ENCODE measurements around the gene ZNF888. TPM values are rescaled to one million over a fixed set of nuclear protein-coding genes. Genes with fewer than 3 reads are reported as not detected.
A peak's percentile ranks its signal among the peaks of the same experiment; 100 is the strongest.

The ZNF888 gene
- polyA plus RNA-seq: 9.3 TPM
- long read RNA-seq, donor 1, full-length matches to known transcripts: 1 of 1 reads
- long read RNA-seq, donor 1, partial matches to known transcripts: 0 of 1 reads
- long read RNA-seq, donor 1, other reads (novel, unspliced or antisense): 0 of 1 reads
- long read RNA-seq, donor 2, full-length matches to known transcripts: 1 of 1 reads
- long read RNA-seq, donor 2, partial matches to known transcripts: 0 of 1 reads
- long read RNA-seq, donor 2, other reads (novel, unspliced or antisense): 0 of 1 reads
- long read RNA-seq, donor 3: 0 reads
- long read RNA-seq, donor 4: 0 reads
- long read RNA-seq, donor 5: 0 reads
- long read RNA-seq, donor 6, partial matches to known transcripts: 38 of 38 reads
- long read RNA-seq, donor 6, other reads (novel, unspliced or antisense): 0 of 38 reads
- long read RNA-seq, donor 7: 0 reads
- long read RNA-seq, donor 8: 0 reads
- long read RNA-seq, donor 9, full-length matches to known transcripts: 1 of 1 reads
- long read RNA-seq, donor 9, partial matches to known transcripts: 0 of 1 reads
- long read RNA-seq, donor 9, other reads (novel, unspliced or antisense): 0 of 1 reads
- long read RNA-seq, donor 10: 0 reads
- long read RNA-seq, donor 11: 0 reads

GRCh38 chr19:52922841-52923777 is at the start of gene ZNF888:
ZNF888 (minus strand) TSS chr19:52923428; CDS start chr19:52917873, 5,555 bp downstream.
- H3K9me3 ChIP-seq (ENCODE audit: control insufficient read depth, low read depth, low read length): no peaks in the 10 kb centered on the region
- H3K36me3 ChIP-seq (ENCODE audit: control insufficient read depth, insufficient read depth, low read length): peaks cover 7% of the 10 kb centered on the region
- WGBS (ENCODE audit: insufficient coverage, low lambda C conversion rate): no CpG with 5 or more reads among the region's 55 CpGs
- H3K27ac ChIP-seq (ENCODE audit: low read length): peak within 1 kb of the TSS; percentile 87
- peak within 1 kb of the TSS; percentile 92 for H3K4me3 ChIP-seq (ENCODE audit: low read length)
- no peaks in the 10 kb centered on the region for H3K27me3 ChIP-seq (ENCODE audit: control insufficient read depth, insufficient read depth, low read length)
- DNase-seq: peak; percentile 76 to 90
- H3K4me1 ChIP-seq (ENCODE audit: control insufficient read depth, insufficient read depth, low read length): peaks cover 12% of the 10 kb centered on the region

DNA sequence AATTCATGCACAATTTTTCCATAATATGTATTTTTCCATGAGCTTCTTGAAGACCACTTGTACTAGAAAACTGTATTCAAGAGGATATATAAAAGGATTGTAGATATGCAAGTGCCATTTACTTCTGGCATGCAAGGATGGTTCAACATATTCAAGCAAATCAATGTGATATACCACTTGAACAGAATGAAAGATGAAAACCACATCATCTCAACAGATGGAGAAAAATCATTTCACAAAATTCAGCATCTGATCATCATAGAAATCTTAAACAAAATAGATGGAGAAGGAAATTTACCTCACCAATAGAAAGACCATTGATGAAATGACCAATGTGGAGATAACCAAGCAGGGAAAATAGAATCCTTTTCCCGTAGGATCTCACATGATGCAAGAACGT is 44.5 kb upstream of the ZNF888 start:
- Histone ChIP-seq H3K36me3 (ENCODE audit: control insufficient read depth, insufficient read depth, low read length) (peaks cover 3% of the 10 kb centered on the region), H3K27me3 (ENCODE audit: control insufficient read depth, insufficient read depth, low read length) (no peaks in the 10 kb centered on the region), H3K27ac (ENCODE audit: low read length) (no peak overlapping the region), H3K9me3 (ENCODE audit: control insufficient read depth, low read depth, low read length) (peaks cover 3% of the 10 kb centered on the region), H3K4me1 (ENCODE audit: control insufficient read depth, insufficient read depth, low read length) (peaks cover 4% of the 10 kb centered on the region), H3K4me3 (ENCODE audit: low read length) (no peak overlapping the region)
- no peak for DNase-seq
- WGBS (ENCODE audit: insufficient coverage, low lambda C conversion rate): 93% methylated on average over 2 of the region's 2 CpGs

DNA sequence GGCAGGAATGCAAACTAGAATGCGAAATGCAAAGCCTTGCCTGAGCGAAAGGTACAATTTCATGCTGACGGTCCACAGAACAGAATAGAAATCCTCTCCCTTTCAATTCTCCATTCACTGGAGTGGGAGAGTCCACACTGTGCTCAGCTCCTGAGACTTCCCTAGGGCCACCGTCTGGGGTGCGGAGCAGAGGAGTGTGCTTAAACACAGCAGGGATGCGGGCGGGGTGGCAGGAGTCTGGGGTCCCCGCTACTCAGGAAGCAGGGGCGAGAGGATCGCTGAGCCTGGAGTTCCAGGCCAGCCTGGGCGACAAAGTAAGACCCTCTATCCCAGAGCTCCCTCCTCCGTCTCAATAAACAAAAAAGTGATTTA is 40.0 kb upstream of the ZNF888 start:
- peaks cover 17% of the 10 kb centered on the region for H3K36me3 ChIP-seq (ENCODE audit: control insufficient read depth, insufficient read depth, low read length)
- no peaks in the 10 kb centered on the region for H3K27me3 ChIP-seq (ENCODE audit: control insufficient read depth, insufficient read depth, low read length)
- H3K4me3 ChIP-seq (ENCODE audit: low read length): peak overlapping the region; percentile 62
- peak overlapping the region; percentile 85 for H3K27ac ChIP-seq (ENCODE audit: low read length)
- H3K4me1 ChIP-seq (ENCODE audit: control insufficient read depth, insufficient read depth, low read length): peaks cover 4% of the 10 kb centered on the region
- peak in 1 of 2 donors; percentile 22 for DNase-seq
- 0% methylated on average over 1 of the region's 12 CpGs for WGBS (ENCODE audit: insufficient coverage, low lambda C conversion rate)
- peaks cover 16% of the 10 kb centered on the region for H3K9me3 ChIP-seq (ENCODE audit: control insufficient read depth, low read depth, low read length)

GRCh38 chr19:52962394-52963246 is 39.4 kb upstream of the ZNF888 start, which contains the start of gene ZNF816:
ZNF816 (minus strand) TSS chr19:52962881; CDS start chr19:52956089, 6,792 bp downstream.
- peak within 1 kb of the TSS; percentile 88 for H3K27ac ChIP-seq (ENCODE audit: low read length)
- peaks cover 22% of the 10 kb centered on the region for H3K36me3 ChIP-seq (ENCODE audit: control insufficient read depth, insufficient read depth, low read length)
- WGBS (ENCODE audit: insufficient coverage, low lambda C conversion rate): no CpG with 5 or more reads among the region's 55 CpGs
- DNase-seq: peak; percentile 95 to 98
- H3K4me1 ChIP-seq (ENCODE audit: control insufficient read depth, insufficient read depth, low read length): peaks cover 4% of the 10 kb centered on the region
- peaks cover 22% of the 10 kb centered on the region for H3K9me3 ChIP-seq (ENCODE audit: control insufficient read depth, low read depth, low read length)
- no peaks in the 10 kb centered on the region for H3K27me3 ChIP-seq (ENCODE audit: control insufficient read depth, insufficient read depth, low read length)
- peak within 1 kb of the TSS; percentile 75 for H3K4me3 ChIP-seq (ENCODE audit: low read length)

DNA sequence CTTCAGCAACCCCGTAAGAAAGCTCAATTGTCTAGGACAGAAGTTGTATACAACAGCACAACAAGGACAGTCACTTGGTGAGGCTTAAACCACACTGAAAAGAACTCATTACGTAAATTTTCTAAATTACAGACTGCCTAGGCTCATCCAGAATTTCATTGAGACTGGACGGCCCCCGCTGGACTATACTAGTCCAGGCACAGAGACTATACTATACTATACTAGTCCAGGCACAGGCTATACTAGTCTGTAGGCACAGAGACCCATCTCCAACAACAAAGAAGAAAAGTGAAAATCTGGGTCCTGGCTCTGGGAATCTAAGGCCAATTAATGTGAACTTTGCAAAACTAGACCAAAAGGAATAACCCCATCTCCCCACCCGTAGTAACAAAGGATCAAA is 38.8 kb upstream of the ZNF888 start:
- H3K36me3 ChIP-seq (ENCODE audit: control insufficient read depth, insufficient read depth, low read length): peaks cover 28% of the 10 kb centered on the region
- H3K27ac ChIP-seq (ENCODE audit: low read length): peak overlapping the region; percentile 88
- H3K4me3 ChIP-seq (ENCODE audit: low read length): peak overlapping the region; percentile 75
- no peaks in the 10 kb centered on the region for H3K27me3 ChIP-seq (ENCODE audit: control insufficient read depth, insufficient read depth, low read length)
- peaks cover 26% of the 10 kb centered on the region for H3K9me3 ChIP-seq (ENCODE audit: control insufficient read depth, low read depth, low read length)
- peaks cover 4% of the 10 kb centered on the region for H3K4me1 ChIP-seq (ENCODE audit: control insufficient read depth, insufficient read depth, low read length)
- DNase-seq: no peak
- WGBS (ENCODE audit: insufficient coverage, low lambda C conversion rate): no CpG with 5 or more reads among the region's 5 CpGs

DNA sequence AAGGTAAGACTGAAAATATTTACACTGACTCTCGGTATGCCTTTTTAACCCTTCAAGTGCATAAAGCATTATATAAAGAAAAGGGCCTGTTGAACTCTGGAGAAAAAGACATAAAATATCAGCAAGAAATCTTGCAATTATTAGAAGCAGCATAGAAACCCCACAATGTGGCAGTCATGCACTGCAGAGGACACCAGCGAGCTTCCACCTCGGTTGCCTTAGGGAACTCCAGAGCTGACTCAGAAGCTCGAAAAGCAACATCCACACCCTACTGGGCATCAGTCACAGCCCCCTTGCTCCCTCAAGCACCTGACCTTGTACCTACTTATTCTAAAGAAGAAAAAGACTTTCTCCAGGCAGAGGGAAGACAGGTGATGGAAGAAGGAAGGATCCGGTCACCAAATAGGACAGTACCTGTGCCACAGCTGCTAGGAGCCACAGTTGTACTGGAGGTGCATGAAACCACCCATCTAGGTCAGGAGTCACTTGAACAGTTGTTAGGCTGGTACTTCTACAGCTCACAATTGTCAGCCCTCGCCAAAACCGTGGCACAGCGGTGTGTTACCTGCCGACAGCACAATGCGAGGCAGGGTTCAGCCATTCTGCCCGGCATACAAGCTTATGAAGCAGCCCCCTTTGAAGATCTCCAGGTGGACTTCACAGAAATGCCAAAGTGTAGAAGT is 36.5 kb upstream of the ZNF888 start:
- H3K27ac ChIP-seq (ENCODE audit: low read length): no peak overlapping the region
- WGBS (ENCODE audit: insufficient coverage, low lambda C conversion rate): no CpG with 5 or more reads among the region's 11 CpGs
- DNase-seq: no peak
- H3K36me3 ChIP-seq (ENCODE audit: control insufficient read depth, insufficient read depth, low read length): peaks cover 49% of the 10 kb centered on the region
- H3K9me3 ChIP-seq (ENCODE audit: control insufficient read depth, low read depth, low read length): peaks cover 26% of the 10 kb centered on the region
- H3K4me3 ChIP-seq (ENCODE audit: low read length): no peak overlapping the region
- peaks cover 4% of the 10 kb centered on the region for H3K4me1 ChIP-seq (ENCODE audit: control insufficient read depth, insufficient read depth, low read length)
- no peaks in the 10 kb centered on the region for H3K27me3 ChIP-seq (ENCODE audit: control insufficient read depth, insufficient read depth, low read length)

- Histone ChIP-seq H3K4me1 (ENCODE audit: control insufficient read depth, insufficient read depth, low read length) (no peaks in the 10 kb centered on the region), H3K36me3 (ENCODE audit: control insufficient read depth, insufficient read depth, low read length) (peaks cover 67% of the 10 kb centered on the region), H3K27ac (ENCODE audit: low read length) (no peak overlapping the region), H3K4me3 (ENCODE audit: low read length) (no peak overlapping the region), H3K9me3 (ENCODE audit: control insufficient read depth, low read depth, low read length) (peaks cover 41% of the 10 kb centered on the region), H3K27me3 (ENCODE audit: control insufficient read depth, insufficient read depth, low read length) (no peaks in the 10 kb centered on the region)
- no peak for DNase-seq
- WGBS (ENCODE audit: insufficient coverage, low lambda C conversion rate): 100% methylated on average over 1 of the region's 8 CpGs
These were observed 34.4 kb upstream of the ZNF888 start for GRCh38 chr19:52957591-52957990.

GRCh38 chr19:52956917-52957316 is 33.7 kb upstream of the ZNF888 start:
- Histone ChIP-seq H3K27me3 (ENCODE audit: control insufficient read depth, insufficient read depth, low read length) (no peaks in the 10 kb centered on the region), H3K4me1 (ENCODE audit: control insufficient read depth, insufficient read depth, low read length) (no peaks in the 10 kb centered on the region), H3K4me3 (ENCODE audit: low read length) (no peak overlapping the region), H3K36me3 (ENCODE audit: control insufficient read depth, insufficient read depth, low read length) (peaks cover 73% of the 10 kb centered on the region), H3K9me3 (ENCODE audit: control insufficient read depth, low read depth, low read length) (peaks cover 45% of the 10 kb centered on the region), H3K27ac (ENCODE audit: low read length) (no peak overlapping the region)
- no CpG with 5 or more reads among the region's 10 CpGs for WGBS (ENCODE audit: insufficient coverage, low lambda C conversion rate)
- DNase-seq: no peak

- H3K4me1 ChIP-seq (ENCODE audit: control insufficient read depth, insufficient read depth, low read length): no peaks in the 10 kb centered on the region
- no peak for DNase-seq
- H3K27ac ChIP-seq (ENCODE audit: low read length): no peak overlapping the region
- H3K36me3 ChIP-seq (ENCODE audit: control insufficient read depth, insufficient read depth, low read length): peaks cover 41% of the 10 kb centered on the region
- H3K27me3 ChIP-seq (ENCODE audit: control insufficient read depth, insufficient read depth, low read length): no peaks in the 10 kb centered on the region
- no CpG with 5 or more reads among the region's 1 CpG for WGBS (ENCODE audit: insufficient coverage, low lambda C conversion rate)
- H3K9me3 ChIP-seq (ENCODE audit: control insufficient read depth, low read depth, low read length): peaks cover 55% of the 10 kb centered on the region
- H3K4me3 ChIP-seq (ENCODE audit: low read length): no peak overlapping the region
These were observed 26.2 kb upstream of the ZNF888 start for GRCh38 chr19:52949422-52949821.
